ENCODE results near the gene DEPDC1. TPM values are rescaled to one million over a fixed set of nuclear protein-coding genes. Genes with fewer than 3 reads are reported as not detected.

Gene DEPDC1
- total RNA-seq, 1 experiment from 2014 or later, result 44.5 TPM

- Mint-ChIP-seq H3K4me3 (no peak overlapping the region), H3K27me3 (ENCODE audit: low read depth) (no peaks in the 10 kb centered on the region), H3K36me3 (peaks cover 9% of the 10 kb centered on the region), H3K27ac (no peak overlapping the region), H3K4me1 (no peaks in the 10 kb centered on the region), H3K9me3 (peaks cover 10% of the 10 kb centered on the region)
- ATAC-seq, result no peak
- ChIA-PET POLR2A (no interaction called here), CTCF (no interaction called here)
- TF ChIP-seq ESRRA (CRISPR knock-in tag; IDR thresholded peaks at IDR 0.05; ENCODE audit: borderline replicate concordance), result no peak
- TF ChIP-seq PRDM15 (CRISPR knock-in tag; IDR thresholded peaks at IDR 0.05), result no peak
- no peak for TF ChIP-seq JAZF1 (CRISPR knock-in tag; IDR thresholded peaks at IDR 0.05)
- TF ChIP-seq IRF2 (CRISPR knock-in tag; IDR thresholded peaks at IDR 0.05; ENCODE audit: borderline replicate concordance, low read depth), result no peak
- no peak for TF ChIP-seq ATF1 (CRISPR knock-in tag; IDR thresholded peaks at IDR 0.05)
- DNase-seq (ENCODE audit: low spot score), result no peak
Measured at GRCh38 chr1:68459091-68459490, 37.8 kb downstream of the DEPDC1 start.

- H3K27ac Mint-ChIP-seq, result no peak overlapping the region
- TF ChIP-seq SOX15 (CRISPR knock-in tag; IDR thresholded peaks at IDR 0.05) (no peak), ARID4B (CRISPR knock-in tag; IDR thresholded peaks at IDR 0.05; ENCODE audit: borderline replicate concordance) (no peak), IRF1 (CRISPR knock-in tag; IDR thresholded peaks at IDR 0.05) (no peak), TP53 (CRISPR knock-in tag; IDR thresholded peaks at IDR 0.05) (no peak), ZNF425 (CRISPR knock-in tag; conservative IDR thresholded peaks at IDR 0.05) (no peak), ZNF416 (CRISPR knock-in tag; IDR thresholded peaks at IDR 0.05) (no peak), RORB (CRISPR knock-in tag; IDR thresholded peaks at IDR 0.05) (no peak), NFE2L1 (CRISPR knock-in tag; IDR thresholded peaks at IDR 0.05) (no peak), NFATC4 (CRISPR knock-in tag; IDR thresholded peaks at IDR 0.05) (no peak), NR2C2 (CRISPR knock-in tag; IDR thresholded peaks at IDR 0.05) (no peak)
- ATAC-seq (no peak), DNase-seq (ENCODE audit: low spot score) (no peak)
- H3K27me3 Mint-ChIP-seq (ENCODE audit: low read depth), result no peaks in the 10 kb centered on the region
- ChIA-PET POLR2A (no interaction called here), CTCF (no interaction called here)
- H3K36me3 Mint-ChIP-seq, result no peaks in the 10 kb centered on the region
- no peak overlapping the region for H3K4me3 Mint-ChIP-seq
- peaks cover 2% of the 10 kb centered on the region; the same call in 1 of the 2 replicates for H3K4me1 Mint-ChIP-seq
- no peaks in the 10 kb centered on the region for H3K9me3 Mint-ChIP-seq
Measured at GRCh38 chr1:68456202-68456601, 40.7 kb downstream of the DEPDC1 start.
